ENCODE measurements around the gene MUSK. TPM values are rescaled to one million over a fixed set of nuclear protein-coding genes. Genes with fewer than 3 reads are reported as not detected.
"Not testable (repeated sequence)": the region's sequence is repeated elsewhere in the genome, so short reads cannot be mapped to it uniquely, and the experiment has no call there.

The MUSK gene
- total RNA-seq, 1 experiment from 2014 or later: not detected

- in situ Hi-C loops (cut with HindIII; ENCODE audit: low pct_unique_long_range_greater_than_20kb, low sequenced_read_pairs): no loop called here
- Histone ChIP-seq H3K36me3 (ENCODE audit: control insufficient read depth, insufficient read depth, low read length) (no peaks in the 10 kb centered on the region), H3K4me3 (ENCODE audit: low read depth in 2 of 2, low read length in 2 of 2) (no peak overlapping the region), H3K4me1 (ENCODE audit: control insufficient read depth, insufficient read depth, low read length) (no peaks in the 10 kb centered on the region), H3K9me3 (ENCODE audit: control insufficient read depth, insufficient read depth, low read depth, low read length) (no peaks in the 10 kb centered on the region), H3K27ac (ENCODE audit: low read length) (no peak overlapping the region), H3K27me3 (ENCODE audit: control insufficient read depth, insufficient read depth, low read length) (no peaks in the 10 kb centered on the region)
- no peak for ATAC-seq
- intact Hi-C loops (cut with micrococcal nuclease; ENCODE audit: unreplicated experiment): no loop called here
- ChIA-PET POLR2A (no interaction called here), CTCF (no interaction called here)
- TF ChIP-seq SIN3A (IDR thresholded peaks at IDR 0.05; ENCODE audit: borderline replicate concordance, insufficient read depth, low read depth, low read length): no peak
- TF ChIP-seq POLR2AphosphoS5 (IDR thresholded peaks at IDR 0.05; ENCODE audit: low read depth, low read length): no peak
- TF ChIP-seq CTCF (IDR thresholded peaks at IDR 0.05): no peak
- TF ChIP-seq TCF7L2 (IDR thresholded peaks at IDR 0.05; ENCODE audit: low read depth, low read length): no peak
- no TSS peak for BruUV-seq (replicated peaks)
- DNase-seq (ENCODE audit: low read depth, low spot score): no peak
Measured at GRCh38 chr9:110820381-110820780, 151.8 kb downstream of the MUSK start.

GRCh38 chr9:110821064-110821463 is 152.5 kb downstream of the MUSK start:
- DNase-seq (ENCODE audit: low read depth, low spot score): no peak
- no TSS peak for BruUV-seq (replicated peaks)
- no peak for ATAC-seq
- Histone ChIP-seq H3K36me3 (ENCODE audit: control insufficient read depth, insufficient read depth, low read length) (no peaks in the 10 kb centered on the region), H3K4me1 (ENCODE audit: control insufficient read depth, insufficient read depth, low read length) (no peaks in the 10 kb centered on the region), H3K27ac (ENCODE audit: low read length) (no peak overlapping the region), H3K27me3 (ENCODE audit: control insufficient read depth, insufficient read depth, low read length) (no peaks in the 10 kb centered on the region), H3K9me3 (ENCODE audit: control insufficient read depth, insufficient read depth, low read depth, low read length) (no peaks in the 10 kb centered on the region), H3K4me3 (ENCODE audit: low read depth in 2 of 2, low read length in 2 of 2) (no peak overlapping the region)
- ChIA-PET CTCF (no interaction called here), POLR2A (no interaction called here)
- intact Hi-C loops (cut with micrococcal nuclease; ENCODE audit: unreplicated experiment) (no loop called here), in situ Hi-C loops (cut with HindIII; ENCODE audit: low pct_unique_long_range_greater_than_20kb, low sequenced_read_pairs) (no loop called here)
- no peak for TF ChIP-seq TCF7L2 (IDR thresholded peaks at IDR 0.05; ENCODE audit: low read depth, low read length)
- no peak for TF ChIP-seq CTCF (IDR thresholded peaks at IDR 0.05)
- TF ChIP-seq POLR2AphosphoS5 (IDR thresholded peaks at IDR 0.05; ENCODE audit: low read depth, low read length): no peak
- no peak for TF ChIP-seq REST (IDR thresholded peaks at IDR 0.05; ENCODE audit: insufficient read depth in 1 of 2, low read depth in 2 of 2, low read length in 1 of 2)
- TF ChIP-seq SIN3A (IDR thresholded peaks at IDR 0.05; ENCODE audit: borderline replicate concordance, insufficient read depth, low read depth, low read length): no peak

GRCh38 chr9:110825129-110825528 is 156.5 kb downstream of the MUSK start:
- intact Hi-C loops (cut with micrococcal nuclease; ENCODE audit: unreplicated experiment); DNase-seq (ENCODE audit: low read depth, low spot score); H3K4me1 ChIP-seq (ENCODE audit: control insufficient read depth, insufficient read depth, low read length); CTCF ChIA-PET; ATAC-seq; H3K27me3 ChIP-seq (ENCODE audit: control insufficient read depth, insufficient read depth, low read length); H3K36me3 ChIP-seq (ENCODE audit: control insufficient read depth, insufficient read depth, low read length); H3K4me3 ChIP-seq (ENCODE audit: low read depth in 2 of 2, low read length in 2 of 2); H3K27ac ChIP-seq (ENCODE audit: low read length); BruUV-seq (replicated peaks); H3K9me3 ChIP-seq (ENCODE audit: control insufficient read depth, insufficient read depth, low read depth, low read length); in situ Hi-C loops (cut with HindIII; ENCODE audit: low pct_unique_long_range_greater_than_20kb, low sequenced_read_pairs); POLR2A ChIA-PET: not testable (repeated sequence)

Measured in Panc1 (cell line).